Ectodermal cell (in vitro differentiated cells): ENCODE measurements around the gene KLK11.

Experiments used
- H3K27ac ChIP-seq: 2 replicates; pipeline ENCODE4 v1.7.0; 2013; ENCODE audit warnings: mild to moderate bottlenecking, low read depth, low read length; ENCODE audit not compliant: insufficient read depth, poor library complexity, severe bottlenecking
- H3K27me3 ChIP-seq: 2 replicates; pipeline ENCODE4 v1.7.0; 2013; ENCODE audit warnings: mild to moderate bottlenecking, low read length; ENCODE audit not compliant: insufficient read depth, control insufficient read depth, poor library complexity, severe bottlenecking
- H3K36me3 ChIP-seq: one replicate; pipeline ENCODE4 v1.7.0; 2013; ENCODE audit warnings: low read length; ENCODE audit not compliant: control insufficient read depth, insufficient read depth
- H3K4me1 ChIP-seq: one replicate; pipeline ENCODE4 v1.7.0; 2013; ENCODE audit warnings: low read length; ENCODE audit not compliant: control insufficient read depth, insufficient read depth
- H3K4me3 ChIP-seq: 2 replicates; pipeline ENCODE4 v1.7.0; 2013; ENCODE audit warnings: low read depth, low read length, control low read depth; ENCODE audit not compliant: insufficient read depth
- H3K9me3 ChIP-seq: 2 replicates; pipeline ENCODE4 v1.7.0; 2013; ENCODE audit warnings: mild to moderate bottlenecking, low read length, moderate library complexity; ENCODE audit not compliant: control insufficient read depth
- WGBS, 2 experiments: methylation state at CpG; one replicate each; pipeline ENCODE4 v1.1.7; 2013; ENCODE audit warnings: missing lambda C conversion rate in 2 of 2; 5-methylcytosine and 5-hydroxymethylcytosine counted together

The KLK11 gene

GRCh38 chr19:51006406-51006805 lies 20.0 kb downstream of the KLK11 start:
- Histone ChIP-seq H3K4me3 (no peak overlapping the region), H3K27me3 (no peaks in the 10 kb centered on the region), H3K9me3 (no peaks in the 10 kb centered on the region), H3K27ac (no peak overlapping the region), H3K4me1 (peaks cover 3% of the 10 kb centered on the region), H3K36me3 (no peaks in the 10 kb centered on the region)
- 61% methylated on average over 8 of the region's 8 CpGs for WGBS, 2 experiments

- Histone ChIP-seq H3K27ac (no peak overlapping the region), H3K4me1 (peaks cover 3% of the 10 kb centered on the region), H3K9me3 (no peaks in the 10 kb centered on the region), H3K27me3 (no peaks in the 10 kb centered on the region), H3K36me3 (no peaks in the 10 kb centered on the region), H3K4me3 (no peak overlapping the region)
- 90 to 97% methylated on average over 1 of the region's 1 CpG for WGBS, 2 experiments
Measured at GRCh38 chr19:51005248-51005647, 21.2 kb downstream of the KLK11 start.

GRCh38 chr19:51003316-51003715 lies 23.1 kb downstream of the KLK11 start:
- no peaks in the 10 kb centered on the region for H3K36me3 ChIP-seq
- H3K4me3 ChIP-seq: no peak overlapping the region
- H3K9me3 ChIP-seq: no peaks in the 10 kb centered on the region
- peaks cover 3% of the 10 kb centered on the region for H3K4me1 ChIP-seq
- no peaks in the 10 kb centered on the region for H3K27me3 ChIP-seq
- H3K27ac ChIP-seq: no peak overlapping the region
- 90 to 92% methylated on average over 7 of the region's 7 CpGs for WGBS, 2 experiments

- 94% methylated on average over 42 of the region's 42 CpGs for WGBS, 2 experiments
- Histone ChIP-seq H3K9me3 (no peaks in the 10 kb centered on the region), H3K27me3 (no peaks in the 10 kb centered on the region), H3K4me3 (no peak overlapping the region), H3K36me3 (no peaks in the 10 kb centered on the region), H3K27ac (no peak overlapping the region), H3K4me1 (peaks cover 3% of the 10 kb centered on the region)
Measured at GRCh38 chr19:51002542-51003311, 23.7 kb downstream of the KLK11 start.

GRCh38 chr19:51002089-51002532 lies 24.3 kb downstream of the KLK11 start:
- Histone ChIP-seq H3K9me3 (no peaks in the 10 kb centered on the region), H3K36me3 (no peaks in the 10 kb centered on the region), H3K27ac (no peak overlapping the region), H3K4me3 (no peak overlapping the region), H3K4me1 (peaks cover 3% of the 10 kb centered on the region), H3K27me3 (no peaks in the 10 kb centered on the region)
- 76 to 78% methylated on average over 12 of the region's 12 CpGs for WGBS, 2 experiments

GRCh38 chr19:51001515-51001914 lies 24.9 kb downstream of the KLK11 start, which contains the start of gene KLK8:
Gene KLK8 (minus strand): TSS chr19:51001604. CDS start chr19:51001167, 437 bp downstream.
- Histone ChIP-seq H3K27me3 (no peaks in the 10 kb centered on the region), H3K27ac (no peak within 1 kb of the TSS), H3K36me3 (no peaks in the 10 kb centered on the region), H3K9me3 (no peaks in the 10 kb centered on the region), H3K4me3 (no peak within 1 kb of the TSS), H3K4me1 (peaks cover 3% of the 10 kb centered on the region)
- 60% methylated on average over 6 of the region's 7 CpGs for WGBS, 2 experiments

GRCh38 chr19:51000981-51001380 lies 25.4 kb downstream of the KLK11 start:
- Histone ChIP-seq H3K9me3 (no peaks in the 10 kb centered on the region), H3K27me3 (no peaks in the 10 kb centered on the region), H3K27ac (no peak overlapping the region), H3K36me3 (no peaks in the 10 kb centered on the region), H3K4me3 (no peak overlapping the region), H3K4me1 (peaks cover 3% of the 10 kb centered on the region)
- WGBS, 2 experiments: 64 to 67% methylated on average over 16 of the region's 16 CpGs

- H3K9me3 ChIP-seq: no peaks in the 10 kb centered on the region
- H3K27me3 ChIP-seq: no peaks in the 10 kb centered on the region
- H3K4me3 ChIP-seq: no peak overlapping the region
- WGBS, 2 experiments: 93 to 96% methylated on average over 10 of the region's 10 CpGs
- no peaks in the 10 kb centered on the region for H3K36me3 ChIP-seq
- peaks cover 3% of the 10 kb centered on the region for H3K4me1 ChIP-seq
- H3K27ac ChIP-seq: no peak overlapping the region
Measured at GRCh38 chr19:51000426-51000825, 26.0 kb downstream of the KLK11 start.

GRCh38 chr19:50998686-50999085 lies 27.7 kb downstream of the KLK11 start:
- no peaks in the 10 kb centered on the region for H3K9me3 ChIP-seq
- H3K36me3 ChIP-seq: no peaks in the 10 kb centered on the region
- no peaks in the 10 kb centered on the region for H3K27me3 ChIP-seq
- H3K4me1 ChIP-seq: peaks cover 3% of the 10 kb centered on the region
- H3K27ac ChIP-seq: no peak overlapping the region
- H3K4me3 ChIP-seq: no peak overlapping the region
- WGBS, 2 experiments: 93% methylated on average over 4 of the region's 4 CpGs

- 80 to 81% methylated on average over 4 to 5 of the region's 5 CpGs for WGBS, 2 experiments
- H3K36me3 ChIP-seq: no peaks in the 10 kb centered on the region
- no peaks in the 10 kb centered on the region for H3K9me3 ChIP-seq
- no peaks in the 10 kb centered on the region for H3K27me3 ChIP-seq
- H3K27ac ChIP-seq: no peak overlapping the region
- H3K4me1 ChIP-seq: peaks cover 3% of the 10 kb centered on the region
- no peak overlapping the region for H3K4me3 ChIP-seq
Measured at GRCh38 chr19:50998061-50998460, 28.4 kb downstream of the KLK11 start.
